Sigmoid colon (tissue), 3 donors: Measurements from ENCODE around the gene FLOT2.

Experiments used
- CTCF ChIP-seq, 4 experiments: fragments of 450-650 bp in 3 of 4; fragments of 200-600 bp in 1 of 4; IDR thresholded peaks; one replicate each; pipeline ENCODE4 v1.5.1; 2016 to 2019; ENCODE audit warnings: antibody characterized with exemption in 4 of 4, mild to moderate bottlenecking in 3 of 4, moderate library complexity in 2 of 4
- POLR2A ChIP-seq, 2 donors: fragments of 450-650 bp; IDR thresholded peaks; one replicate each; pipeline ENCODE4 v1.6.1; 2016; ENCODE audit warnings: antibody characterized with exemption in 2 of 2, mild to moderate bottlenecking in 2 of 2, moderate library complexity in 2 of 2

GRCh38 chr17:28849281-28849680, 48.3 kb downstream of the FLOT2 start:
- TF ChIP-seq POLR2A (IDR thresholded peaks at IDR 0.05) (no peak), CTCF (IDR thresholded peaks at IDR 0.05) (no peak)
